H9 (cell line): ENCODE data around the gene ATAT1. TPM values are rescaled to one million over a fixed set of nuclear protein-coding genes. Genes with fewer than 3 reads are reported as not detected.

Experiments
- DNase-seq: peaks from one replicate; pipeline ENCODE4 v3.0.0-alpha.2; 2017
- H2AFZ ChIP-seq: one replicate; pipeline ENCODE4 v1.6.1; 2013; ENCODE audit warnings: mild to moderate bottlenecking, low read length, control low read depth, moderate library complexity
- H2AK5ac ChIP-seq: 2 replicates; pipeline ENCODE4 v1.6.1; 2013; ENCODE audit warnings: low read length, control low read depth, mixed read lengths; ENCODE audit not compliant: insufficient read length
- H2BK120ac ChIP-seq: one replicate; pipeline ENCODE4 v1.6.1; 2013; ENCODE audit warnings: low read depth, mild to moderate bottlenecking, low read length, control low read depth, inconsistent platforms; ENCODE audit not compliant: poor library complexity, severe bottlenecking
- H2BK12ac ChIP-seq: 2 replicates; pipeline ENCODE4 v1.6.1; 2013; ENCODE audit warnings: low read length, control low read depth, mixed read lengths, low read depth; ENCODE audit not compliant: insufficient read length
- H2BK15ac ChIP-seq: 2 replicates; pipeline ENCODE4 v1.6.1; 2013; ENCODE audit warnings: low read depth, low read length, control low read depth
- H2BK20ac ChIP-seq: one replicate; pipeline ENCODE4 v1.6.1; 2013; ENCODE audit warnings: low read depth, mild to moderate bottlenecking, low read length, control low read depth, inconsistent platforms; ENCODE audit not compliant: poor library complexity, severe bottlenecking
- H2BK5ac ChIP-seq: 2 replicates; pipeline ENCODE4 v1.6.1; 2013; ENCODE audit warnings: low read length, control low read depth, mixed read lengths; ENCODE audit not compliant: insufficient read length
- H3K14ac ChIP-seq: 2 replicates; pipeline ENCODE4 v1.6.1; 2013; ENCODE audit warnings: low read length, control low read depth; ENCODE audit not compliant: insufficient read depth
- H3K18ac ChIP-seq: 2 replicates; pipeline ENCODE4 v1.6.1; 2013; ENCODE audit warnings: low read depth, mild to moderate bottlenecking, mixed read lengths, low read length, control low read depth; ENCODE audit not compliant: insufficient read length
- H3K23ac ChIP-seq: 2 replicates; pipeline ENCODE4 v1.6.1; 2013; ENCODE audit warnings: low read length, control low read depth, mixed read lengths, low read depth; ENCODE audit not compliant: insufficient read length
- H3K23me2 ChIP-seq: 2 replicates; pipeline ENCODE4 v1.6.1; 2013; ENCODE audit warnings: low read depth, mild to moderate bottlenecking, mixed read lengths, low read length, control low read depth; ENCODE audit not compliant: insufficient read length, poor library complexity, severe bottlenecking
- H3K27ac ChIP-seq: 2 replicates; pipeline ENCODE4 v1.5.1; 2013; ENCODE audit warnings: low read length, control low read depth, mixed read lengths, low read depth; ENCODE audit not compliant: insufficient read length
- H3K27me3 ChIP-seq: 2 replicates; pipeline ENCODE4 v1.6.1; 2013; ENCODE audit warnings: low read length, control low read depth, inconsistent platforms; ENCODE audit not compliant: insufficient read depth
- H3K4ac ChIP-seq: 2 replicates; pipeline ENCODE4 v1.6.1; 2013; ENCODE audit warnings: low read depth, mild to moderate bottlenecking, control low read depth, inconsistent platforms, low read length, moderate library complexity
- H3K4me1 ChIP-seq: 2 replicates; pipeline ENCODE4 v1.6.1; 2013; ENCODE audit warnings: low read length, control low read depth, inconsistent platforms; ENCODE audit not compliant: insufficient read depth
- H3K4me2 ChIP-seq: 2 replicates; pipeline ENCODE4 v1.6.1; 2013; ENCODE audit warnings: low read length, control low read depth, mixed read lengths; ENCODE audit not compliant: insufficient read length, insufficient read depth
- H3K56ac ChIP-seq: 2 replicates; pipeline ENCODE4 v1.6.1; 2013; ENCODE audit warnings: low read depth, mild to moderate bottlenecking, mixed read lengths, low read length, control low read depth; ENCODE audit not compliant: insufficient read length
- H3K79me1 ChIP-seq: 2 replicates; pipeline ENCODE4 v1.6.1; 2013; ENCODE audit warnings: low read depth, mild to moderate bottlenecking, moderate library complexity, low read length, control low read depth, inconsistent platforms; ENCODE audit not compliant: insufficient read depth, poor library complexity, severe bottlenecking
- H3K79me2 ChIP-seq: 2 replicates; pipeline ENCODE4 v1.6.1; 2013; ENCODE audit warnings: low read length, control low read depth, inconsistent platforms; ENCODE audit not compliant: insufficient read depth
- H3K9ac ChIP-seq: 2 replicates; pipeline ENCODE4 v1.6.1; 2013; ENCODE audit warnings: low read length, control low read depth, mixed read lengths; ENCODE audit not compliant: insufficient read length; ENCODE audit errors: extremely low read depth
- H3K9me3 ChIP-seq: one replicate; pipeline ENCODE4 v1.6.1; 2013; ENCODE audit warnings: low read depth, low read length, inconsistent platforms; ENCODE audit not compliant: control insufficient read depth
- H3T11ph ChIP-seq: one replicate; pipeline ENCODE4 v1.6.1; 2013; ENCODE audit warnings: mild to moderate bottlenecking, low read length, control low read depth, inconsistent platforms
- H4K20me1 ChIP-seq: one replicate; pipeline ENCODE4 v1.6.1; 2013; ENCODE audit not compliant: control insufficient read depth, insufficient read length, insufficient read depth
- H4K5ac ChIP-seq: 2 replicates; pipeline ENCODE4 v1.6.1; 2013; ENCODE audit warnings: low read depth, mild to moderate bottlenecking, mixed read lengths, low read length, control low read depth; ENCODE audit not compliant: insufficient read length
- H4K8ac ChIP-seq: replicated peaks from 2 replicates; pipeline ENCODE4 v1.6.1; 2013; ENCODE audit warnings: low read length, control low read depth, mixed read lengths, low read depth; ENCODE audit not compliant: insufficient read length
- H4K91ac ChIP-seq: 2 replicates; pipeline ENCODE4 v1.6.1; 2013; ENCODE audit warnings: low read depth, mild to moderate bottlenecking, moderate library complexity, mixed read lengths, low read length, control low read depth; ENCODE audit not compliant: insufficient read length
- H3K27ac Mint-ChIP-seq, 3 experiments: 2 replicates in 2 of 3; 3 replicates in 1 of 3; pipeline ENCODE4 v1.8.0; 2020 to 2021; ENCODE audit warnings: mixed read lengths in 3 of 3, mild to moderate bottlenecking in 1 of 3, moderate library complexity in 1 of 3
- H3K27me3 Mint-ChIP-seq: 2 replicates; pipeline ENCODE4 v1.8.0; 2021; ENCODE audit warnings: low read depth, mild to moderate bottlenecking, moderate library complexity, mixed read lengths
- H3K36me3 Mint-ChIP-seq, 3 experiments: 2 replicates in 2 of 3; 3 replicates in 1 of 3; pipeline ENCODE4 v1.8.0; 2020 to 2021; ENCODE audit warnings: low read depth in 3 of 3, mixed read lengths in 3 of 3; ENCODE audit not compliant: insufficient read depth in 1 of 3
- H3K4me1 Mint-ChIP-seq, 2 experiments: 2 replicates each; pipeline ENCODE4 v1.8.0; 2020; ENCODE audit warnings: mixed read lengths in 2 of 2
- H3K4me3 Mint-ChIP-seq, 2 experiments: 2 replicates in 1 of 2; 3 replicates in 1 of 2; pipeline ENCODE4 v1.8.0; 2020 to 2021; ENCODE audit warnings: mild to moderate bottlenecking in 2 of 2, mixed read lengths in 2 of 2, moderate library complexity in 1 of 2
- H3K9me3 Mint-ChIP-seq, 2 experiments: 2 replicates in 1 of 2; 3 replicates in 1 of 2; pipeline ENCODE4 v1.8.0; 2020; ENCODE audit warnings: mild to moderate bottlenecking in 2 of 2, mixed read lengths in 2 of 2, moderate library complexity in 1 of 2
- WGBS: extraction: QIAGEN DNeasy Blood & Tissue Kit; methylation state at CpG from one replicate; pipeline ENCODE4 v1.1.7; 2013; ENCODE audit warnings: missing lambda C conversion rate, low lambda C conversion rate, mixed read lengths; ENCODE audit not compliant: insufficient read length; ENCODE audit errors: extremely low coverage; 5-methylcytosine and 5-hydroxymethylcytosine counted together
- total RNA-seq: library from RNA; stranded (reverse); gene quantifications from 2 replicates; pipeline ENCODE4 v1.2.1, GENCODE V29; 2021
- TF ChIP-seq, protein P1 (sequence below): fragments of 200-600 bp; sonication (generic); conservative IDR thresholded peaks from 3 replicates; pipeline ENCODE4 v1.8.0; 2021; ENCODE audit warnings: antibody characterized with exemption, mild to moderate bottlenecking

Gene ATAT1
- total RNA-seq, 1 experiment from 2014 or later: 20.1 TPM

DNA sequence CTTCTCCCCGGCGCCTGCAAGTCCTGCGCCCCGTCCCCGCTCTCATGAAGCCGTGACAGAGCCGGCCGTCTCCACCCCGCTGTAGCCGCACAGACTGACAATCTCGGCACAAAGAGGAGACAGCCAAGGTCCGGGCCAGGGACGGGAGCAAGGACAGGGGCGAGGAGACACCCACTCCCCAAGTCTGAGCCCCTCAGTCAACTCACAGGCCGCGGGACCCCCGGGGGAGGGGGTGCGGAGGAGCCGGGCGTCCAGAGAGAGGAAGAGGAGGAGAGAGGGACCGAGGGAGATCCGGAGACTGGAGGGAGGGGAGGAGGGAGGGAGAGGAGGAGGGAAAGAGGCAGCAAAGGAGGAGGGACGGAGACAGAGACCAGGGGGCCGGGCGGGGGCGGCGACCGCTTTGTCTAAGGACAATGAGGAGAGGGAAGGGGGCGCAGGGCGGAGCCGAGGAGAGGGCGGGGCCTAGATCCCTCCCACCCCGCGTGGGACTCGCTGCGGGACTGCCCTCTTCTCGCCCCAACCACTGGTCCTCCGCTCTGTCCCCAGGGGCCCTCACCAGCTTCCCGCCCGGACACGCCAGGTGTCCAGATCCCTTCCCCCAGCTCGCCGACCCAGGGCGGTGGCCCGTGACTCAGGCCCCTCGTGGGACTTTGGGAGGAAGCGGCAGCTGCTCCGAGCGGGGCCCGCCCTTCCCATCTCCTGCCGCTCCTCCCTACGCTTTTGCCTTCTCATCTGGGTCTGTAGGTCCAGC is 60.4 kb downstream of the ATAT1 start:
- Histone ChIP-seq H4K91ac (no peak overlapping the region), H3K9ac (peak overlapping the region; percentile 35), H3K4me2 (peak overlapping the region; percentile 74), H2BK120ac (no peak overlapping the region), H3K23ac (no peak overlapping the region), H3K4me1 (peaks cover 16% of the 10 kb centered on the region; the same call in 1 of the 2 replicates), H3K56ac (no peak overlapping the region), H2AK5ac (no peak overlapping the region), H3K79me1 (no peaks in the 10 kb centered on the region), H2BK5ac (no peak overlapping the region), H3K9me3 (no peaks in the 10 kb centered on the region), H3T11ph (no peak overlapping the region), H2BK15ac (no peak overlapping the region), H3K18ac (no peak overlapping the region), H3K4ac (no peak overlapping the region), H3K27me3 (no peaks in the 10 kb centered on the region), H3K14ac (no peak overlapping the region), H2BK12ac (no peak overlapping the region), H2AFZ (no peak overlapping the region), H2BK20ac (no peak overlapping the region), H3K23me2 (peaks cover 33% of the 10 kb centered on the region), H4K20me1 (no peaks in the 10 kb centered on the region), H3K27ac (no peak overlapping the region), H4K5ac (no peak overlapping the region), H3K79me2 (peaks cover 2% of the 10 kb centered on the region; the same call in 1 of the 2 replicates), H4K8ac (no peak overlapping the region)
- peak; percentile 89 for DNase-seq
- Mint-ChIP-seq H3K4me1 (peaks cover 70 to 74% of the 10 kb centered on the region in 2 experiments), H3K36me3 (peaks cover 4 to 22% (median 15%) of the 10 kb centered on the region in 3 experiments; a peak in 5 of 7 replicates), H3K4me3 (peak overlapping the region; percentile 86 to 88), H3K27me3 (peaks cover 3% of the 10 kb centered on the region; the same call in 1 of the 2 replicates), H3K27ac (peak overlapping the region; percentile 75 to 90 (median 80); a peak in 4 of 7 replicates), H3K9me3 (no peaks in the 10 kb centered on the region; a peak in 1 of 5 replicates)
- TF ChIP-seq, protein P1, sequence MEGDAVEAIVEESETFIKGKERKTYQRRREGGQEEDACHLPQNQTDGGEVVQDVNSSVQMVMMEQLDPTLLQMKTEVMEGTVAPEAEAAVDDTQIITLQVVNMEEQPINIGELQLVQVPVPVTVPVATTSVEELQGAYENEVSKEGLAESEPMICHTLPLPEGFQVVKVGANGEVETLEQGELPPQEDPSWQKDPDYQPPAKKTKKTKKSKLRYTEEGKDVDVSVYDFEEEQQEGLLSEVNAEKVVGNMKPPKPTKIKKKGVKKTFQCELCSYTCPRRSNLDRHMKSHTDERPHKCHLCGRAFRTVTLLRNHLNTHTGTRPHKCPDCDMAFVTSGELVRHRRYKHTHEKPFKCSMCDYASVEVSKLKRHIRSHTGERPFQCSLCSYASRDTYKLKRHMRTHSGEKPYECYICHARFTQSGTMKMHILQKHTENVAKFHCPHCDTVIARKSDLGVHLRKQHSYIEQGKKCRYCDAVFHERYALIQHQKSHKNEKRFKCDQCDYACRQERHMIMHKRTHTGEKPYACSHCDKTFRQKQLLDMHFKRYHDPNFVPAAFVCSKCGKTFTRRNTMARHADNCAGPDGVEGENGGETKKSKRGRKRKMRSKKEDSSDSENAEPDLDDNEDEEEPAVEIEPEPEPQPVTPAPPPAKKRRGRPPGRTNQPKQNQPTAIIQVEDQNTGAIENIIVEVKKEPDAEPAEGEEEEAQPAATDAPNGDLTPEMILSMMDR: no peak
- no CpG with 5 or more reads among the region's 52 CpGs for WGBS
